ENCODE measurements around the gene IL23A.

DNA sequence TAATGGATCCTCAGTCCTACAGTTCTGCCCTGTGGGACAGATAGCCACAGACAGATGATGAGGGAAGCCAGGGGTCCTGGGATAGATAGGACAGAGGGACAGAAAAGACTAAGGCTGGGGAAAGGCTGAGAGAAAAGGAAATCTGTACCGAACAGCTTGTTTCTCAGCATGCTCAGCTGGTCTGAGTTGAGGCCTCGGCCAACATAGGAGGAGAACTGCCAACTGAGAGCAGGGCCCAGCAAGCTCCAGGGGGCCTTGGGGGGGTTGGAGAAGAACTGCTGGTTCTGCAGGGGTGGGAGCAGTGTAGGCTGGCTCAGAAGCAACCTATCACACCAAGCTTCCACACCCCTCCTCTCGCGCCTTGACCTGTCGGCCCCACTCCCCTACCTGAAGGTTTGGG lies 10.1 kb downstream of the IL23A start:
- TF ChIP-seq CTCF (IDR thresholded peaks at IDR 0.05), result no peak
- no peak for TF ChIP-seq POLR2AphosphoS5 (IDR thresholded peaks at IDR 0.05)

Data from gastroesophageal sphincter (tissue), 3 donors.